Smooth muscle cell (in vitro differentiated cells): Measurements from ENCODE around the gene KRTAP5-1. TPM values are rescaled to one million over a fixed set of nuclear protein-coding genes. Genes with fewer than 3 reads are reported as not detected.

Source experiments
- DNase-seq: peaks from one replicate; lab custom pipeline; 2025; ENCODE audit not compliant: unreplicated experiment; lab: John Stamatoyannopoulos, UW
- H2AFZ ChIP-seq: fragments of 200-600 bp; sonication (generic); 2 replicates; pipeline ENCODE4 v1.6.0; 2016; ENCODE audit warnings: antibody characterized with exemption, low read depth, mild to moderate bottlenecking
- H3F3A ChIP-seq: fragments of 200-600 bp; sonication (generic); 2 replicates; pipeline ENCODE4 v1.6.0; 2017; ENCODE audit warnings: antibody characterized with exemption, low read depth
- H3K27ac ChIP-seq: fragments of 200-600 bp; sonication (generic); 2 replicates; pipeline ENCODE4 v1.5.1; 2016; ENCODE audit warnings: low read depth, mild to moderate bottlenecking
- H3K27me3 ChIP-seq: fragments of 200-600 bp; sonication (generic); 2 replicates; pipeline ENCODE4 v1.6.1; 2016; ENCODE audit warnings: low read depth, mild to moderate bottlenecking
- H3K36me3 ChIP-seq: fragments of 200-600 bp; sonication (generic); 2 replicates; pipeline ENCODE4 v1.5.1; 2016; ENCODE audit warnings: low read depth
- H3K4me1 ChIP-seq: fragments of 200-600 bp; sonication (generic); 2 replicates; pipeline ENCODE4 v1.5.1; 2016; ENCODE audit warnings: low read depth
- H3K4me2 ChIP-seq: fragments of 200-600 bp; sonication (generic); 2 replicates; pipeline ENCODE4 v1.6.0; 2016; ENCODE audit warnings: mild to moderate bottlenecking
- H3K4me3 ChIP-seq: fragments of 200-600 bp; sonication (generic); 2 replicates; pipeline ENCODE4 v1.5.1; 2016; ENCODE audit warnings: mild to moderate bottlenecking
- H3K79me2 ChIP-seq: fragments of 200-600 bp; sonication (generic); 2 replicates; pipeline ENCODE4 v1.6.0; 2016; ENCODE audit warnings: low read depth, mild to moderate bottlenecking
- H3K9ac ChIP-seq: fragments of 200-600 bp; sonication (generic); 2 replicates; pipeline ENCODE4 v1.6.0; 2016; ENCODE audit warnings: low read depth
- H3K9me3 ChIP-seq: fragments of 200-600 bp; sonication (generic); replicated peaks from 2 replicates; pipeline ENCODE4 v1.5.1; 2016; ENCODE audit warnings: low read depth
- H4K20me1 ChIP-seq: fragments of 200-600 bp; sonication (generic); 2 replicates; pipeline ENCODE4 v1.6.0; 2016; ENCODE audit warnings: low read depth
- WGBS: methylation state at CpG from one replicate; pipeline ENCODE4 v1.1.7; 2016; ENCODE audit warnings: low lambda C conversion rate; 5-methylcytosine and 5-hydroxymethylcytosine counted together
- polyA plus RNA-seq: library from polyadenylated mRNA; unstranded; fragments of >200 nt; fragmentation: Nextera tagmentation; extraction: Ambion mirVana; gene quantifications from 2 replicates; pipeline ENCODE4 v1.2.1, GENCODE V29; 2016
- total RNA-seq: library from RNA; depleted of rRNA; stranded (reverse); fragments of >200 nt; gene quantifications from 2 replicates; pipeline ENCODE4 v1.2.3, GENCODE V29; 2014
- TF ChIP-seq, protein P1 (sequence below): fragments of 200-600 bp; sonication (generic); IDR thresholded peaks from 2 replicates; pipeline ENCODE4 v1.5.1; 2017; ENCODE audit warnings: borderline replicate concordance, mild to moderate bottlenecking, antibody characterized with exemption; ENCODE audit not compliant: insufficient read depth, poor library complexity, severe bottlenecking

KRTAP5-1 gene
- total and polyA plus RNA-seq, 2 experiments from 2014 or later: not detected

DNA sequence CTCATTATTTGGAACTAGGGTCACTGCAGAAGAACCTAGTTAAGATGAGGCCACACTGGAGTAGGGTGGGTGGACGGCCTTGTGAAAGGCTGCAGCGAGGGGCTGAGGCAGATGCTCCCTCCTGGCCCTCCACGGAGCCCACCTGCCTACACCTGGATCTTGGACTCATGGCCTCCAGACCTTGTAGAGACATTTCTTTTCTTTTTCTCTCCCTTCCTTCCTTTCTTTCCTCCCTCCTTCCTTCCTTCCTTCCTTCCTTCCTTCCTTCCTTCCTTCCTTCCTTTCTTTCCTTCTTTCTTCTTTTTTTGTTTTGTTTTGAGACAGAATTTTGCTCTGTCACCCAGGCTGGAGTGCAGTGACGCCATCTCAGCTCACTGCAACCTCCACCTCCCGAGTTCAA, 39.7 kb downstream of the KRTAP5-1 start:
- no peaks in the 10 kb centered on the region for H3K9me3 ChIP-seq
- no peak overlapping the region for H3K27ac ChIP-seq
- WGBS: 75% methylated on average over 5 of the region's 5 CpGs
- no peak overlapping the region for H3K4me3 ChIP-seq
- H3K9ac ChIP-seq: no peak overlapping the region
- no peaks in the 10 kb centered on the region for H3F3A ChIP-seq
- H3K79me2 ChIP-seq: no peaks in the 10 kb centered on the region
- H3K36me3 ChIP-seq: no peaks in the 10 kb centered on the region
- H2AFZ ChIP-seq: no peak overlapping the region
- peaks cover 64% of the 10 kb centered on the region for H3K27me3 ChIP-seq
- no peak overlapping the region for H3K4me2 ChIP-seq
- H4K20me1 ChIP-seq: no peaks in the 10 kb centered on the region
- DNase-seq: no peak
- TF ChIP-seq, protein P1, sequence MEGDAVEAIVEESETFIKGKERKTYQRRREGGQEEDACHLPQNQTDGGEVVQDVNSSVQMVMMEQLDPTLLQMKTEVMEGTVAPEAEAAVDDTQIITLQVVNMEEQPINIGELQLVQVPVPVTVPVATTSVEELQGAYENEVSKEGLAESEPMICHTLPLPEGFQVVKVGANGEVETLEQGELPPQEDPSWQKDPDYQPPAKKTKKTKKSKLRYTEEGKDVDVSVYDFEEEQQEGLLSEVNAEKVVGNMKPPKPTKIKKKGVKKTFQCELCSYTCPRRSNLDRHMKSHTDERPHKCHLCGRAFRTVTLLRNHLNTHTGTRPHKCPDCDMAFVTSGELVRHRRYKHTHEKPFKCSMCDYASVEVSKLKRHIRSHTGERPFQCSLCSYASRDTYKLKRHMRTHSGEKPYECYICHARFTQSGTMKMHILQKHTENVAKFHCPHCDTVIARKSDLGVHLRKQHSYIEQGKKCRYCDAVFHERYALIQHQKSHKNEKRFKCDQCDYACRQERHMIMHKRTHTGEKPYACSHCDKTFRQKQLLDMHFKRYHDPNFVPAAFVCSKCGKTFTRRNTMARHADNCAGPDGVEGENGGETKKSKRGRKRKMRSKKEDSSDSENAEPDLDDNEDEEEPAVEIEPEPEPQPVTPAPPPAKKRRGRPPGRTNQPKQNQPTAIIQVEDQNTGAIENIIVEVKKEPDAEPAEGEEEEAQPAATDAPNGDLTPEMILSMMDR: no peak
- H3K4me1 ChIP-seq: peaks cover 7% of the 10 kb centered on the region

DNA sequence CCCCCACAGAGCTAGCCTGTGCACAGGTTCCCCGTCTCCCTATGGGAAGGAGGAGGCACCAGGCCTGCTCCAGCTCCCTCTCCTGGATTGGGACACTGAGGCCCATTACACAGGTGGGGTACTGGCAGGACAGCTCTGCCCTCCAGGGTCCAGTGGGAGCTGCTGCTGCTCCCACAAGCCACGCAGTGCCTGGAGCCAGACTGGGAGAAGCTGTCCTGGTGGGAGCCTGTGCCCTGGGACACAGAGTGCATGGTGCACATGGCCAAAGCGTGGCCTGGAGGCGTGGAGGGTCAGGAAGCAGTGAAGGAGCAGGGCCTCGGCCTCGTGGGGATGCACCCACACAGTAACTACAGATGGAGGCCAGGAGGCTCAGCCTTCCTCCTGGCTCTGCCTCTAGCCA, 40.5 kb downstream of the KRTAP5-1 start:
- Histone ChIP-seq H2AFZ (no peak overlapping the region), H3K79me2 (no peaks in the 10 kb centered on the region), H3K9me3 (no peaks in the 10 kb centered on the region), H4K20me1 (no peaks in the 10 kb centered on the region), H3K4me3 (no peak overlapping the region), H3F3A (no peaks in the 10 kb centered on the region), H3K9ac (no peak overlapping the region), H3K27me3 (peaks cover 70% of the 10 kb centered on the region), H3K4me1 (peaks cover 7% of the 10 kb centered on the region), H3K4me2 (no peak overlapping the region), H3K36me3 (no peaks in the 10 kb centered on the region), H3K27ac (no peak overlapping the region)
- TF ChIP-seq, protein P1: no peak
- 84% methylated on average over 6 of the region's 6 CpGs for WGBS
- no peak for DNase-seq

DNA sequence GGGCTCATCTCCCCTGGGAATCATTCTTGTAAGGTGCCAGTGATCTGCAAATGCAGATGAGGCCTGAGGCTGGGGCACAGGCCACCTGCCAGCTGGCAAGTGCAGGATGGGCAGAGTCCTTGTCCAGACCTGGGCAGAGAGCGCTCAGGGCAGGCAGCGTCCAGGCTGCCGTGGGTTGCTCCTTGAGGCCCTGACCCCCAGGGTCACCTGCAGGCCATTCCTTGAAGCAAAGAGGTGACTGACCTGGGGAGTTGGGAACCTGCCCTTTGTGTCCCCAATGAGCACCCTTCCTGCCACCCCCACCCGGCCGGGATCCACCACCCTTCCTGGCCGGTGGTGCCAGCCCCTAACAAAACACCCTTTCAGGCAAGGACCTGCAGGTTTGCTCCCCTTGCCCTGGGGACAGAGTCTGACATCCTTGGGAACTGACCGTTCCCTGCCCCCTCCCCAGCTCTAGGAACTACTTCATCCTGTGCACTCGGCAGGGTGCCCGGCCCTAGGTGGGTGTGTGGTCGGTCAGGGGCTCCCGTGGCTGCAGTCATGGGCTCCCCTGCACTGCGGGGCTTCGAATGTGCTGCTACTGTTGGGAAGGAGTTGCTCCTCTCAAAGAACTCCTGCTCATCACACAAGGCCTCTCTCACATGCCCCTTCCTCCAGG, 41.3 kb downstream of the KRTAP5-1 start:
- no peak overlapping the region for H3K4me3 ChIP-seq
- H3K9me3 ChIP-seq: no peaks in the 10 kb centered on the region
- H3K27ac ChIP-seq: no peak overlapping the region
- DNase-seq: no peak
- H3F3A ChIP-seq: no peaks in the 10 kb centered on the region
- no peaks in the 10 kb centered on the region for H4K20me1 ChIP-seq
- H2AFZ ChIP-seq: no peak overlapping the region
- no peak overlapping the region for H3K4me2 ChIP-seq
- WGBS: 87% methylated on average over 13 of the region's 13 CpGs
- TF ChIP-seq, protein P1: no peak
- no peak overlapping the region for H3K9ac ChIP-seq
- H3K27me3 ChIP-seq: peaks cover 66% of the 10 kb centered on the region
- H3K36me3 ChIP-seq: no peaks in the 10 kb centered on the region
- H3K79me2 ChIP-seq: no peaks in the 10 kb centered on the region
- H3K4me1 ChIP-seq: peaks cover 7% of the 10 kb centered on the region

DNA sequence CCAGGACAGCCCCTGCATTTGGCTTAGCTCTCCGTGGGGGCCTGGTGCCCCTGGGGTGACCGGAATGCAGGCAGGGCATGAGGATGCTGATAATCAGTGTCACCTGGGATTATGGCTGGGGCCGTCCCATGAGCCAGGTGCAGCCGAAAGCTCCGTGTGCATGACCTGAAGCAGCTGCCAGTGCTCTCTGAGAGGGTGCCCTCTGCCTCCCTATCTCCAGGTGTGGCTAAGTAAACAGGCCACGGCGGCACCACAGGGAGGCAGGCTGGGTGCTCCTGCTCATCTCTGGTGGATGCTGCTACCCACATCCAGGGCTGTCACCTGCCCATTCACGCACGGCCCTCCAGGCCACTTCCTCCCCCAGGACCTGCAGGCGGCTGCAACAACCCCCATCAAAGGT, 42.8 kb downstream of the KRTAP5-1 start:
- Histone ChIP-seq H3K4me3 (no peak overlapping the region), H3K27ac (no peak overlapping the region), H3K4me2 (no peak overlapping the region), H3K79me2 (peaks cover 3% of the 10 kb centered on the region), H3F3A (no peaks in the 10 kb centered on the region), H3K4me1 (peaks cover 1% of the 10 kb centered on the region), H2AFZ (no peak overlapping the region), H3K27me3 (peaks cover 63% of the 10 kb centered on the region), H3K9me3 (no peaks in the 10 kb centered on the region), H3K9ac (no peak overlapping the region), H3K36me3 (no peaks in the 10 kb centered on the region), H4K20me1 (peaks cover 3% of the 10 kb centered on the region)
- TF ChIP-seq, protein P1: no peak
- WGBS: 86% methylated on average over 10 of the region's 10 CpGs
- no peak for DNase-seq
